Endothelial cell of umbilical vein (primary cell): ENCODE measurements around the gene PTCHD1. TPM values are rescaled to one million over a fixed set of nuclear protein-coding genes. Genes with fewer than 3 reads are reported as not detected.

Experiments used
- BruUV-seq: library from RNA; stranded (reverse); fragments of 400-500 nt; replicated peaks from 2 replicates; lab custom pipeline; 2021; lab: Mats Ljungman, UMichigan
- CTCF ChIA-PET: fragments of 300-600, 350-600 bp; sonication (Branson Sonifier 250); formaldehyde crosslinking; loops from one replicate; lab custom pipeline; 2021; ENCODE audit warnings: antibody characterized with exemption, inconsistent platforms; lab: Charles Lee
- POLR2A ChIA-PET: fragments of 300-600, 350-600 bp; sonication (Branson Sonifier 250); formaldehyde crosslinking; loops from one replicate; lab custom pipeline; 2021; ENCODE audit warnings: antibody characterized with exemption, inconsistent platforms; lab: Charles Lee
- DNase-seq: peaks from one replicate; pipeline ENCODE4 v3.0.0-alpha.2; 2011; ENCODE audit warnings: low read depth, low spot score
- FAIRE-seq: peaks from 2 replicates; lab custom pipeline; 2011; peaks lifted over from hg19 to GRCh38; lab: Jason Lieb, UNC
- H2AFZ ChIP-seq: 2 replicates; pipeline ENCODE4 v1.6.0; 2012; ENCODE audit warnings: low read depth, low read length, control low read depth, inconsistent platforms
- H3K27ac ChIP-seq: 2 replicates; pipeline ENCODE4 v1.5.1; 2011; ENCODE audit warnings: low read depth, mild to moderate bottlenecking, control low read depth, low read length, moderate library complexity; ENCODE audit not compliant: insufficient read depth
- H3K27me3 ChIP-seq, 2 experiments: 2 replicates each; pipeline versions ENCODE4 v1.6.0 to v1.6.1; 2011; ENCODE audit warnings: low read length in 2 of 2, mixed read lengths in 1 of 2; ENCODE audit not compliant: control insufficient read depth in 2 of 2, insufficient read depth in 2 of 2
- H3K36me3 ChIP-seq, 2 experiments: 2 replicates in 1 of 2; 3 replicates in 1 of 2; pipeline ENCODE4 v1.5.1; 2011; ENCODE audit warnings: low read length in 2 of 2, mild to moderate bottlenecking in 1 of 2, moderate library complexity in 1 of 2; ENCODE audit not compliant: control insufficient read depth in 2 of 2, insufficient read depth in 2 of 2; ENCODE audit errors: extremely low read depth in 1 of 2
- H3K4me1 ChIP-seq: 3 replicates; pipeline ENCODE4 v1.5.1; 2011; ENCODE audit warnings: mild to moderate bottlenecking, low read length; ENCODE audit not compliant: control insufficient read depth, insufficient read depth; ENCODE audit errors: extremely low read depth
- H3K4me2 ChIP-seq: 2 replicates; pipeline ENCODE4 v1.6.1; 2011; ENCODE audit warnings: low read length, control low read depth, mixed read lengths; ENCODE audit not compliant: insufficient read depth
- H3K4me3 ChIP-seq, 3 experiments: fragments of 200-600 bp in 1 of 3; sonication (generic), shearing (Covaris generic) in 1 of 3; replicated peaks in 1 of 3; 2 replicates each; pipeline ENCODE4 v1.5.1; 2011 to 2016; ENCODE audit warnings: control low read depth in 3 of 3, low read length in 3 of 3, mild to moderate bottlenecking in 2 of 3, inconsistent platforms in 1 of 3, low read depth in 1 of 3, moderate library complexity in 1 of 3; ENCODE audit not compliant: insufficient read depth in 1 of 3
- H3K79me2 ChIP-seq: 2 replicates; pipeline ENCODE4 v1.6.0; 2012; ENCODE audit warnings: low read length, inconsistent platforms; ENCODE audit not compliant: control insufficient read depth, insufficient read depth
- H3K9ac ChIP-seq: replicated peaks from 2 replicates; pipeline ENCODE3; 2011; ENCODE audit warnings: low read length, control low read depth; ENCODE audit not compliant: insufficient read depth; ENCODE audit errors: extremely low read depth
- H3K9me1 ChIP-seq: replicated peaks from 3 replicates; pipeline ENCODE4 v1.6.0; 2011; ENCODE audit warnings: mild to moderate bottlenecking, low read length; ENCODE audit not compliant: control insufficient read depth, insufficient read depth; ENCODE audit errors: extremely low read depth
- H3K9me3 ChIP-seq: replicated peaks from 2 replicates; pipeline ENCODE4 v1.5.1; 2012; ENCODE audit warnings: low read length, inconsistent platforms; ENCODE audit not compliant: control insufficient read depth, insufficient read depth
- H4K20me1 ChIP-seq: replicated peaks from 2 replicates; pipeline ENCODE3; 2011; ENCODE audit warnings: mild to moderate bottlenecking, low read length; ENCODE audit not compliant: control insufficient read depth, insufficient read depth; ENCODE audit errors: extremely low read depth
- CTCF ChIP-seq, 2 donors: IDR thresholded peaks; 1 replicate in 1 of 2; 2 replicates in 1 of 2; pipeline ENCODE4 v1.5.1; 2011; ENCODE audit warnings: low read length in 2 of 2, mild to moderate bottlenecking in 2 of 2, moderate library complexity in 2 of 2, control low read depth in 1 of 2, inconsistent platforms in 1 of 2, low read depth in 1 of 2; ENCODE audit not compliant: insufficient read depth in 1 of 2; ENCODE audit errors: extremely low read depth in 1 of 2
- EZH2 ChIP-seq: IDR thresholded peaks from 2 replicates; pipeline ENCODE4 v1.6.1; 2012; ENCODE audit warnings: borderline replicate concordance, low read depth, mild to moderate bottlenecking, moderate library complexity, low read length, inconsistent platforms; ENCODE audit not compliant: severe bottlenecking
- FOS ChIP-seq: IDR thresholded peaks from 2 replicates; pipeline ENCODE4 v1.6.1; 2011; ENCODE audit warnings: mild to moderate bottlenecking, low read length, moderate library complexity, borderline replicate concordance; ENCODE audit not compliant: insufficient read depth
- GATA2 ChIP-seq: IDR thresholded peaks from 2 replicates; pipeline ENCODE4 v1.7.0; 2011; ENCODE audit warnings: low read depth, mild to moderate bottlenecking, moderate library complexity, mixed read lengths, low read length; ENCODE audit not compliant: insufficient read length, insufficient read depth
- JUN ChIP-seq: IDR thresholded peaks from 2 replicates; pipeline ENCODE4 v1.6.1; 2011; ENCODE audit warnings: borderline replicate concordance, low read depth; ENCODE audit not compliant: insufficient read length, insufficient read depth
- MAX ChIP-seq: IDR thresholded peaks from 2 replicates; pipeline ENCODE4 v1.6.1; 2011; ENCODE audit not compliant: insufficient read depth, insufficient read length
- MYC ChIP-seq: IDR thresholded peaks from one replicate; pipeline ENCODE4 v1.6.1; 2011; ENCODE audit warnings: mild to moderate bottlenecking, low read depth, low read length
- POLR2A ChIP-seq: IDR thresholded peaks from 2 replicates; pipeline ENCODE4 v1.6.1; 2012; ENCODE audit warnings: low read depth, mild to moderate bottlenecking, control low read depth, low read length
- POLR2AphosphoS5 ChIP-seq: IDR thresholded peaks from 2 replicates; pipeline ENCODE4 v1.6.1; 2012; ENCODE audit warnings: low read depth, mild to moderate bottlenecking, control low read depth, low read length, moderate library complexity; ENCODE audit not compliant: insufficient read depth
- dilution Hi-C: fragments of 300-500 bp; cut with MboI; formaldehyde crosslinking; loops from one replicate; pipeline ENCODE4 v1.15.0; 2019; ENCODE audit warnings: low sequenced_read_pairs; ENCODE audit not compliant: extremely low pct_ligation_motif_present
- intact Hi-C: fragments of 100-400 bp; cut with micrococcal nuclease; formaldehyde crosslinking; loops from one replicate; pipeline ENCODE4 v1.10.0; 2022
- polyA plus RNA-seq, 4 experiments: library from polyadenylated mRNA; depleted of rRNA in 3 of 4; stranded (reverse) in 3 of 4; unstranded in 1 of 4; fragments of >200 nt; gene quantifications; 2 replicates each; pipeline versions ENCODE4 v1.2.1 to v1.2.3, GENCODE V29; 2011 to 2012; ENCODE audit warnings: missing spikeins in 1 of 4
- total RNA-seq: library from RNA; stranded (reverse); gene quantifications from 2 replicates; pipeline ENCODE4 v1.2.3, GENCODE V29; 2021

The PTCHD1 gene
- total and polyA plus RNA-seq, 2 donors (not counting 3 experiments of a cell fraction or from before 2014, with no cell fraction given): not detected

- H3K36me3 ChIP-seq: no peaks in the 10 kb centered on the region
- TF ChIP-seq GATA2: no peak
- no peak for TF ChIP-seq MAX
- TF ChIP-seq FOS: no peak
- no peak for TF ChIP-seq EZH2
- no peak for TF ChIP-seq POLR2AphosphoS5
- no peak for TF ChIP-seq CTCF (IDR thresholded peaks at IDR 0.05; ENCODE audit: extremely low read depth in 1 of 2, insufficient read depth in 1 of 2, low read depth in 1 of 2, low read length in 2 of 2)
- no peak for TF ChIP-seq MYC
- no peak for TF ChIP-seq JUN
- TF ChIP-seq POLR2A: no peak
- no peak overlapping the region for H3K4me3 ChIP-seq
- FAIRE-seq (no peak), DNase-seq (no peak)
- H3K4me2 ChIP-seq: no peak overlapping the region
- ChIA-PET POLR2A (no interaction called here), CTCF (no interaction called here)
- H3K9ac ChIP-seq: no peak overlapping the region
- H3K79me2 ChIP-seq: no peaks in the 10 kb centered on the region
- no peaks in the 10 kb centered on the region for H3K27me3 ChIP-seq
- no peaks in the 10 kb centered on the region for H3K9me1 ChIP-seq
- intact Hi-C loops (no loop called here), dilution Hi-C loops (no loop called here)
- no peaks in the 10 kb centered on the region for H4K20me1 ChIP-seq
- BruUV-seq: no TSS peak
- no peaks in the 10 kb centered on the region for H3K9me3 ChIP-seq
- H2AFZ ChIP-seq: no peak overlapping the region
- no peak overlapping the region for H3K27ac ChIP-seq
- no peaks in the 10 kb centered on the region for H3K4me1 ChIP-seq
These were observed 48.8 kb downstream of the PTCHD1 start for GRCh38 chrX:23383411-23383810.
